Dedifferentiated amniotic fluid mesenchymal stem cell (primary cell): ENCODE data around the gene GCSAM.

Experiments used
- DNase-seq: peaks from one replicate; pipeline ENCODE4 v3.0.0-alpha.2; 2016; ENCODE audit errors: extremely low spot score

The GCSAM gene

DNA sequence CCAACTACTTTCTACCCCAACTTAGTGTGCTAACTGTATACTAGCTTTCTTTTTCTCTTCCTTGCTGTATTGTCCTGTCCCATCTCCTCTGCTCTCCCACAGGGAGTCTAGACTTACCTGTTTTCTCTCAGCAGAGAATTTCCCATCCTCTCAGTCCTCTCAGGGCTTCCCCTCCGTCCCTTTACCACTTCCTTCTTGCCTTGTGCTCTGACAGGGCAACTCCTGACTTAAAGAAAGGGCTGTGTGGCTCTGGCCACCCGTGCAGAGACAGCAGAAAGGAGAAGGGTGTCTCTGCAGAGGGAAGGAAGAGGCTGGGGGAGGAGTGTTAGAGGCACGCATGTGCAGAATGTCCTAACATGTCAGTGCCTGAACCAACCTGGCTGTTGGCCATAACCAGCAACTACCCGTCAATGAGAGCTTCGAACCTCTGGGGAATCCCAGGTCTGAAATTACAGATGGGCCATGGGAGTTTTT is at the start of gene GCSAM:
Gene GCSAM, minus strand, starts transcription at position 274 of the 474 bp plus-strand sequence. Its CDS starts 128 bp downstream, at position 146.
- no peak for DNase-seq

GRCh38 chr3:112175646-112176045 is 42.6 kb upstream of the GCSAM start:
- DNase-seq: no peak

GRCh38 chr3:112175037-112175436 is 42.0 kb upstream of the GCSAM start:
- DNase-seq: no peak

- DNase-seq: no peak
Measured at GRCh38 chr3:112171144-112171543, 38.1 kb upstream of the GCSAM start.

DNA sequence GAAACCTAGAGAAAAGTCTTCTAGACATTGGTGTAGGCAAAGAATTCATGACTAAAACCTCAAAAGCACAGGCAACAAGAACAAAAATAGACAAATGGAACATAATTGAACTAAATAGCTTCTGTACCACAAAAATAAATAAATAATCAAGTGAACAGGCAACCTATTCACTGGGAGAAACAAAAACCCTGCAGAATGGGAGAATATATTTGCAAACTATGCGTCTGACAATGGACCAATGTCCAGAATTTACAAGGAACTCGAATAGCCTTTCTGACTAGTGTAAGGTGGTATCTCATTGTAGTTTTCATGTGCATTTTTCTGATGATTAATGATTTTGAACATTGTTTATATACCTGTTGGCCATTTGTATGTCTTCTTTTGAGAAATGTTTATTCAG is 37.0 kb upstream of the GCSAM start:
- DNase-seq: no peak

GRCh38 chr3:112167758-112168157 is 34.7 kb upstream of the GCSAM start:
- DNase-seq: no peak

- DNase-seq: no peak
Measured at GRCh38 chr3:112149136-112149535, 16.1 kb upstream of the GCSAM start.

DNA sequence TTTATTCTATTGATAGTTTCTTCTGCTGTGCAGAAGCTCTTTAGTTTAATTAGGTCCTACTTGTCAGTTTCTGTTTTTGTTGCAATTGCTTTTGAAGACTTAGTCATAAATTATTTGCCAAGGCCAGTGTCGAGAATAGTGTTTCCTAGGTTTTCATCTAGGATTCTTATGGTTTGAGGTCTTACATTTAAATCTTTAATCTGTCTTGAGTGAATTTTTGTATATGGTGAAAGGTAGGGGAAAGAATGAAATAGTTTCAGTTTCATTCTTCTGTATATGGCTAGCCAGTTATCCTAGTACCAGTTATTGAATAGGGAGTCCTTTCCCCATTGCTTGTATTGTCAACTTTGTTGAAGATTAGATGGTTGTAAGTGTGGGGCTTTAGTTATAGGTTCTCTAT is 10.6 kb upstream of the GCSAM start:
- no peak for DNase-seq

DNA sequence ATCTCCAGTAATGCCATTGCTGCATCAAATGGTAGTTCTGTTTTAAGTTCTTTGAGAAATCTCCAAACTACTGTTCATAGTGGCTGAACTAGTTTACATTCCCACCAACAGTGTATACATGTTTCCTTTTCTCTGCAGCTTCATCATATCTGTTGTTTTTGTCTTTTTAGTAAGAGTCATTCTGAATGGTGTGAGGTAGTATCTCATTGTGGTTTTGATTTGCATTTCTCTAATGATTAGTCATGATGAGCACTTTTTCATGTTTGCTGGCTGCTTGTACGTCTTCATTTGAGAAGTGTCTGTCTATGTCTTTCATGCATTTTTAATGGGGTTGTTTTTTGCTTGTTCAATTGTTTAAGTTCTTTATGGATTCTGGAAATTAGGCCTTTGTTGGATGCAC is 10.2 kb upstream of the GCSAM start:
- no peak for DNase-seq

GRCh38 chr3:112141293-112141692 is 8.2 kb upstream of the GCSAM start:
- no peak for DNase-seq

DNA sequence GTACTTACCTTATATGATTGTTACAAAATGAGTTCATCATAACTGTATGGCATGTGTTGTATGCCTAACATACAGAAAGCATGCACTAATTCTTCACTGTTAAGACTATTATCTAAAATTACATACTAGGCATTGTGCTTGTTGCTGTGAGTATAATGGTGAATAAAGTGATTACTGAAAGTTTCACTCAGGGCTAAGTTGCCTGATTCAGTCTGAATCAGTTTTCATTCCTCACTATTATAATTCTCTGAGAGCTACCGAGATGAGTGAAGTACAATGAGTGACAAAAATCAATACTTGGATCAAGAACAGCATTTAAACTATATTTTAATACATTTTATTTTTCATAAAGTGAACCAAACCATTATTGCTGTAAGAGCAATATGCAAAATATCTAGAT is 7.5 kb upstream of the GCSAM start:
- no peak for DNase-seq

DNA sequence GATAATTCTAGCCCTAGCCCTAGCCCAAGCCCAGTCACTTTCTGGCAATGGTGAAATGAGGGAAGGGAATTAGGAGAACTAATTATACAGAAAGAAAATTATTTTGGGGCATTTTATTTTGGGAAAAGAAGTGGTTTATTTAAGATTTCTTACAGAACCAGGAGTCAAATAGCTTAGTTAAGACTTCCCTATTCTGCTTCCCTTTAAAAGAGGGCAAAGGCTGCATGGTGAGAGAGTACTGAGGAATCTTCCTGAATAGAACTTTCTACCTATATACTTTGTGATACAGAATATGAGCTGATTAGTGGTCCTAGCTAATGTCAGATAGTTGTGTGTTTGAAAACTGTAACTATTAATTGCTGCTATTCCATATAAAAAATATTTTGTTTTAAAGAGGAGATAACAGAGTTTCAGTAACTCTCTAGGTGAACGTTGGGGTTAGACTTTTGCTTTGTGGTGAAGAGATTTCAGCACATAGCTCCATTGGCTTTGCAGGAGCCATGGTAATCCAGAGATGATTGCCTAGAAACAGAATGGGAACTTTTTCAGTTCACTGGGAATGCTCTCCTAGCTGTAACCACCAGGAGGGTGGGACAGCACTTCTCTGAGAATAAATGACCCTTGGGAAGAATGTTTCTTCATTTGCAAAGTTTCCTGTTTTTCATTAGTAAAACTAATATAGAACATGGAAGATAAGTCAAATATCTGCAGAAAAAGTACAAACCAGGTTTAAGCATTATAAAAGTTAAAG is 5.3 kb upstream of the GCSAM start:
- DNase-seq: no peak

GRCh38 chr3:112137781-112138180 is 4.7 kb upstream of the GCSAM start:
- DNase-seq: no peak

DNA sequence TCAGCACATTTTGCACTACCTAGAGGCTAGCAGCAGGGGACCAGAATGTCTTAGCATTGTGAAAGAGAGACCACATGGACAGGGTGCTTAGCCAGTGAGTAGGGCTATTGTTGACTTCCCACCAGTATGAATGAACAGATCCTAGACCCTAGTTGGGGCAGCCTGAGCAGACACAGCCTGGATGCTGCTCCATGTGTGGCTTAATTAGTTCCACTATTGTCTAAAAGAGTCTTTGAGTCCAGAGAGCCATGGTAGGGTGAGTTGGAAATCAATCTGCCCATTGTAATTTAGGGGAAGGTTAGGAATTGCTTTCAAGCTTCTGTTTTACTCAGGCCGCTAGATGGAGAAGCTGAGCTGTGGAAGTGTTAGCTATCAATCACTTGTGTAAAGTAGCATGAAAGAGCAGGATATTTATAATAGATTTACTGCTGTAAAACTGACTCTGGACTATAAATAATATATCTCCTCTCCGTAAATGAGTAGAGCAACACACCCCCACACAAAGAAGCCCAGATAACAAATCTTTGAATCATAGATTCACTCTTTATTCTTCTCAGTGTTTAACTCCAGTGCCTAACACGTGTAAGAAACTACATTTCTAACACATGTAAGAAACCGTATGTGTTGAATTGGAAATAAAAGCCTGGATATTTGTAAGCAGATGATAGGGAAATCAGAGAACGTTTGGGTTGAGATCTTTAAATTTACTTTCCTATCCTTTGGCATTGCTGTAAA is 4.1 kb upstream of the GCSAM start:
- DNase-seq: no peak

GRCh38 chr3:112136046-112136445 is 3.0 kb upstream of the GCSAM start:
- no peak for DNase-seq

DNA sequence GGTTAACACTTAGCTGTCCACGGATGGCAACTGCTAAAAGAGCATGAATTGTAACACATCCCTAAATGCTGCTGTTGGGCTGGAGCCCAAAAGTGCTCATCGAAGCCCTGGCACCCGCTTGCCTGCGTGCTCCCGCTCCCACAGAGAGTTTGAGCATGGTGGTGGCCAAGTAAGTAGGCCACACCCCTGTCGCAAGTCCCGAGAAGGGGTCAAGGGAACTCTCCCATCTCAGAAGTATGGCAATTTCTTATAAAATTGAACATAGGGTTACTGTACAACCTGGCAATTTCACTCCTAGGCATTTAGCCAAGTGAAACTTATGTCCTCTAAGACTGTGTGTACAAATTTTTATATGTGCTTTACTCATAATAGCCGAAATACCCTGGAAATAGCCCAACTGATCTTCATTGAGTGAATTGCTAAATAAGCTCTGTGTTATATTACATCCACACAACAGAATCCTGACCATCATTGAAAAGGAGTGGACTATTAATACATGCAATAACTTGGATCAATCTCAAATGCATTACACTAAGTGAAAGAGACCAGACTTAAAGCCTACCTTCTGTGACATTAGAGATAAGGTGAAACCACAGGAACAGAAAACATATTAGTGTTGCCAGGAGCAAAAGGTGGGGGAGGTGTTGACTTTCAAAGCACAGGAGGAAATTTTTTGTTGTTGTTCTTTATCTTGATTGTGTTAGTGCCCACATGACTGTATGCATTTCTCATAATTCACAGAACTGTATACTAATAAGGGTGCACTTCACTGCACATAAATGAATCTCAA is 1.5 kb upstream of the GCSAM start:
- DNase-seq: no peak

DNA sequence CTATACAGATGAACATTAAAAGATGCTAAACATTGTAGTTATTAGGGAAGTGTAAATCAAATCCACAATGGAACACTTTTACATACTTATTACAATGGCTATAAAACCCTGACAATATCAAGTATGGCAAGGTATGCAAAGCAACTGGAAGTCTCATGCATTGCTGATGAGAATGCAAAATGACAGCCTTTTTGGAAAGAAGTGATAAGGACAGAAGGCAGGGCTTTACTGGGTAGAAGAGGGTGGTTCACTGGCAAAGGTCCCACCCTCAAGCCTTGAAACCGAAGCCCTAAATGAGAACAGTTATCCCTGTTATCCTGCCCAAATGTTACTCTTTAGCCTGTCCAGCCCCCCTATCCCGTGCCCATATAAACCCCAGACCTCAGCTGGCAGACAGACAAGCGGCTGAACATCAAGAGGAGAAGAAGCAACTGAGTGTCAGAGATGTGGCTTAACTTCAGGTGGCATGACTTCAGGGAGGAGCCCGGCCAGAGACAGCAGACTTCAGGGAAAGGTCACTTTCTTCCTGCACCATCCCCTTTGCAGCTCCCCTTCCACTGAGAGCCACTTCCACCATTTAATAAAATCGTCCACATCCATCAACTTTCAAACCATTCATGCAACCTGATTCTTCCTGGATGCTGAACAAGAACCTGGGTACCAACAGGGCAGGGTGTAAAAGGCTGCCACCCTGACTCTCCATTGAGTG is 732 bp upstream of the GCSAM start:
- no peak for DNase-seq

DNA sequence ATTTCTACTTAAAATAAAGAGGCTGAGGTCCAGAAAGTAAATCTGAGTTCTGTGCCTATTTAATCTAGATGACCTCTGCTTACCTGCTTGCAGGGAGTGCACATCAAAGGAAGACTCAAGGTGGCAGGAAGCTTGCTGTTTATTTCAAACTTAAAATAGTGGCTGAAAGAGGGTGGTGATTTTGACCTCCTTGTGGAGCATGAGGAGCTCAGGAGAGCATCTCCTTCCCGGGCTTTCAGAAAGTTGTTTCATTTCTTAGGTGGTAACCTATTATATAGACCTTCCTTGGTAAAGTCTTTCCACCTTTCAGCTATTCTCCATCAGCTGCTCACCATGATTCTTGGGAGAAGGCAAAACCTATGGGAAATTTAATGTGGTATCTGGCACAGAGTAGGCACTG is 494 bp downstream of the GCSAM start:
- no peak for DNase-seq

- DNase-seq: no peak
Measured at GRCh38 chr3:112132088-112132487, 960 bp downstream of the GCSAM start.

DNA sequence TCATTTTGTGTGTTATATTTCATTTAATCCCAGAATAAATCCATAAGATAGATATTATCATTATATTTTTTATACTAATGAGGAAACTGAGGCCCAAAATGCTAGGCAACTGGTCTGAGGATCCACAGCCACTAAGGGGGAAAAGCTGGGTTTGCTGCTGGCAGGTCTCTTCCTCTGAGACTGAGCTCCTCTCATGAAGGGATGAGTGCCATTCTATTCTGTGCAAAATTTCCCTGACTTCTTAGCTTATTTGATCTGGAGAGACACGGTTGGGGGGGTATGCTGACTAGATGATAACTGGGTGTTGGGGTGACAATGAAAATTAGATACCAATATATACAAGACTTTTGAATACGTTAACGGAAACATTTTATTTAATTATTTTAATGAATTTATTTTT is 1.9 kb downstream of the GCSAM start:
- no peak for DNase-seq

GRCh38 chr3:112130638-112130993 is 2.4 kb downstream of the GCSAM start:
- no peak for DNase-seq
